ENCODE measurements around the gene VWA1.
A peak's percentile ranks its signal among the peaks of the same experiment; 100 is the strongest.
"Not testable (repeated sequence)": the region's sequence is repeated elsewhere in the genome, so short reads cannot be mapped to it uniquely, and the experiment has no call there.

The VWA1 gene

DNA sequence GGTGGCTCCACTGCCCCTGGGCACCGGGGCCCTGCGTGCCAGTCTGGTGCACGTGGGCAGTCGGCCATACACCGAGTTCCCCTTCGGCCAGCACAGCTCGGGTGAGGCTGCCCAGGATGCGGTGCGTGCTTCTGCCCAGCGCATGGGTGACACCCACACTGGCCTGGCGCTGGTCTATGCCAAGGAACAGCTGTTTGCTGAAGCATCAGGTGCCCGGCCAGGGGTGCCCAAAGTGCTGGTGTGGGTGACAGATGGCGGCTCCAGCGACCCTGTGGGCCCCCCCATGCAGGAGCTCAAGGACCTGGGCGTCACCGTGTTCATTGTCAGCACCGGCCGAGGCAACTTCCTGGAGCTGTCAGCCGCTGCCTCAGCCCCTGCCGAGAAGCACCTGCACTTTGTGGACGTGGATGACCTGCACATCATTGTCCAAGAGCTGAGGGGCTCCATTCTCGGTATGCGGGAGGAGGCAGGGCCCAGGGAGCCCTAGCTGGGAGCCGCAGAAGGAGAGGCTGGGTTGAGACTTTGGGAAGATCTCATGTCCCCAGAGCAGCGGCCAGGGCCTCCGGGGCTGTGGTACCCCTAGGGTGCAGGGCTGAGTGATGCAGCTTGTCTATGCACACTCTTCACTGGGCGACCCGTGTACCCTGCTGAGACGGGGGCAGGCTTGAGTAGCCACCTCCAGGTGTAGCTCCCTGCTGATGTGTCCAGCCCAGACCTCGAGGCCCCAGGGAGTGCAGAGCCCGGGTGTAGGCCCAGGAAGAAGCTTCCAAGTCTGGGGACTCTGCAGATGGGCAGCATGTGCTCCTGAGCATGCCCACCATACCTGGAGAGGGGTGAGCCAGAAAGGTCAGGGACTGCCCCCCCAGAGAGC is 1.8 kb downstream of the VWA1 start:
- no peak for DNase-seq

DNA sequence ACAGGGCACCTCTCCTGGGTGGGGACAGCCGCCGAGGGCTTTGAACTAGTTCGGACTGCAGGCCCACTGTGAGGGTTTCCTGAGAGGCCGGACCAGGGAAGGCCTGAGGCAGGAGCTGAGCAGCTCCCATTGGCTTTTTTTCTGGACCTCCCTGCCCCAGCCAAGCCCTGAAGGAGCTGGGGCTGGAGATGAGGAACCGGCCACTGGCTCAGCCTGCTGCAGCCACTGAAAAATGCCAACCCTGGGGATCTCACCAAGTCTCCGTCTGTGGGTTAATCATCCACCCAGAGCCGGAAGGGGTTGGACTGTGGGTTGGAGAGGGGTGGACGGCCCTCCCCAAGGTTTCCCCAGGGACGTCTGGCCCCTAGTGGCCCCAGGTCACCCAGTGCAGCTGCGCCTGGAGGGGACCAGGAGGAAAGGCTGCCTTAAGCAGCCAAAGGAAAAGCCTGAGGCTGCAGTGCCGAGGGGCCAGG is 2.5 kb downstream of the VWA1 start:
- DNase-seq, result no peak

DNA sequence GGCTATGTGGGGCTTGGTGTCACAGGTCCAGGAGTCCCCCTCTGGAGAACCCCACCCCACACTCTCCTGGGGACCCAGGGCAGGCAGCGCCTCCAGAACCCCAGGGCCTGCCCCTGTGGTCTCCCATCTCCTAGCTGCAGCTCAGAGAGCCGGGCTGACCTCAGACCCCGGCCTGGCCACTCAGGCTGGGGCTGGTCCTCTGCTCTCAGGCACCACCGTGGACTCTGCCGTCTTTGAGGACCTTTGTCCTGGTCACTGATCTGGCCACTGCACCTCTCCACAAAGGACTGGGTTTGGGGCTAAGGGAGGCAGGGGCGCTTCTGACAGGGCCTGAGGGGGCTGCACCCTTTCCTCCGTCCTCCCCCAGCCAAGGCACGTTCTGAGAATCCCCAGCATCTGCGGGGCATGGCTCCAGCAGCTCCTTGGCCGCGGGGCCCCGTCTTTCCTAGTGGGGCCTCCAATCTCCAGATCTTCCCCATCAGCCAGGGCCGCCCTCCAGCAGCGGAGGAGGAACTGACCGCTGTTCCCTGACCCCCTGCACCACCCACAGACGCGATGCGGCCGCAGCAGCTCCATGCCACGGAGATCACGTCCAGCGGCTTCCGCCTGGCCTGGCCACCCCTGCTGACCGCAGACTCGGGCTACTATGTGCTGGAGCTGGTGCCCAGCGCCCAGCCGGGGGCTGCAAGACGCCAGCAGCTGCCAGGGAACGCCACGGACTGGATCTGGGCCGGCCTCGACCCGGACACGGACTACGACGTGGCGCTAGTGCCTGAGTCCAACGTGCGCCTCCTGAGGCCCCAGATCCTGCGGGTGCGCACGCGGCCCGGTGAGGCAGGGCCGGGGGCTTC is 3.3 kb downstream of the VWA1 start:
- no peak for DNase-seq

DNA sequence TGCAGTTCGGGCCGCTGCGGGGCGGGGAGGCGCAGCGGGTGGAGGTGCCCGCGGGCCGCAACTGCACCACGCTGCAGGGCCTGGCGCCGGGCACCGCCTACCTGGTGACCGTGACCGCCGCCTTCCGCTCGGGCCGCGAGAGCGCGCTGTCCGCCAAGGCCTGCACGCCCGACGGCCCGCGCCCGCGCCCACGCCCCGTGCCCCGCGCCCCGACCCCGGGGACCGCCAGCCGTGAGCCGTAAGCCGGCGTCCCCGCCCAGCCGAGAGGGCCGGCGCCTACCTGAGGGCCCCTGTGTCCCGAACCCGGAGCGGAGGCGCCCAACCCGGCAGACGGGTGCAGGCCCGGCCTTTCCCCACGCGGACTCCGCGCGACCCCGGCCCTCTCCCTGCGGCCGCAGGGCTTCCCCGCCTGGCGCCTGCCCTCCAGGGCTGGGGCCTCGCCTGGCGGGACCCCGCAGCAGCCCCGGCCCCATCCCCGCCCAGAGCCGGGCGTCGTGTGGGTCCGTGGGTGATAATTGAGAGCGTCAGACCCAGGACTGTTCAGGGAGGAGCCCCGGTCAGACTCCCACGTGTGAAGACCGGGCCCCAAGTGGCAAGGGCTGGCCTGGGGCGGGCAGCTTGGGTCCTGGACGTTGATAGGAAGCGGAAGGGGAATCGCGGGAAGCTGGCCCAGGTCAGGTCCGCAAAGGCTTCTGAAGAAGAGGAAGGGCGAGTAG is 4.2 kb downstream of the VWA1 start:
- no peak for DNase-seq

DNA sequence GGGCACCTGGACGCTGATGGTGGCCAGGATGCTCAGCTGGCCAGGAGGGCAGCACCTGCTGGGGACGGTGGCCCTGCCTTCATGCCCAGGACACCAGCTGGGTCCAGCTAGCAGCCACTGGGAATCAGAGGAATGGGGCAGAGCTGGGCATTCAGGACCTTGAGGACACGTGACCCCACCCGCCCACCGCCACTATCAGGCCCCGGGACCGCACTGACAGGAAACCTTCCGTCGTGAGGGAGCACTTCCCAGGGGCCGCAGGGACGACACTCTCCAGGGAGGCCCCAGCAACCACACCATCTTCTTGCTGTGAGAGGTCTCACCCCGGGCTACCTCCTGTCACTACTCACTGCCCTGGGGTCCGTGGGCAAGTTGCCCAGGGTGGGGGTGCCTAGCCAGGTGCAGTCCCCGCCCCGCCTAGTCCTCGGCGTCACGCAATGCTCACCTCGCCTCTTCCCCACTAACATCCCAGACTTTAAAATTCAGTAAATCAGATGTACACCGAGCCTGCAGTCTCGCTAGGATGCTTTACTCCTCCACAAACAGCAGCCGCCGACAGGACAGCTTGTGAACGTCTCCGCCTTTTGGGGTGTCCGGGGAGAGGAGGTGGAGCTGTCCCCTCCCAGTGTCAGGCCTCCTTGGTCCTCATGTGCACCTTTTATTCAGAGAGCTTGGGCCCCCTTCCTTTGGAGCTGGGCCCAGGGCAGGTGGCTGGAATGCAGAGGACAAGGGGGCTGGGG is 4.9 kb downstream of the VWA1 start:
- no peak for DNase-seq

DNA sequence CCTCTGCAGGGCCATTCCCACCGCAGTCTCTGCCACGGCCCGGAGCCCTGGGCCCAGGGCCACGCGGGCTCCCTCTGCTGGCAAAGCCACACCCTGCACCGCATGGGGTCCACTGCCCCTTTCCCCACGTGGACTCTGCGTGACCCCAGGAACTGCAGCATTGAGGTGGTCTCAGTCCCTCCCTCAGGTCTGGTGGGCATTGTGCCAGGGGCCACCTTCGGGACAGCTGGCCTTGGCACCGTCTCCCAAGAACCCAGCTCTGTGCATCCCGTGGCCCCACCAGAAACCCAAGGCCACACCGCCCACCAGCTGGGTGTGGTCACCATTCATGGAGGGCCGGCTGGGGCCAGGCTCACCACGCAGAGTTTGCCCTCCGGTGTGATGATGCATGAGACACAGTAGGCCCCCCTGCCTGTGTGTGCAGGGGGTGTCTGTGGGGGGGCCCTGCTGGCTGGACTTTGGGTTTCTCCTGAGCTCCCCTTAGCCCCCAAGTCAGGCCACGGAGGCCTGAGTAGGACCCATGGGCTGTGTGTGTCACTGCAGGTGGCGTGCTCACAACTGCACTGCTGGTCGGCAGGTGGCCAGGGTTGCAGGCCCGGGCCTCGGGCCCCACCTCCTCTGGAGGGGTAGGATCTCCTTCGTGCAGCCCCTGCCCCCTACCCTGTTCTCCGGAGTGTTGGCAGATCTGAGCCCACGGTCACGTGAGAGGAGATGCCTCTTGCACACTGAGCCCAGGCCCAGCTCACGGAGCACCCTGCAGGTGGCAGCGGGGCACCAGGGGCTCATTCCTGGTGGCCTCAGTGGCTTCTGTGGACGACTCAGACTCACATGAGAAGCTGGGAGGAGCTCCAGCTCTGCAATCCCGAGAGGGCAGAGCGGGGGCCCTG is 5.8 kb downstream of the VWA1 start:
- peak; percentile 26 to 30 for DNase-seq

DNA sequence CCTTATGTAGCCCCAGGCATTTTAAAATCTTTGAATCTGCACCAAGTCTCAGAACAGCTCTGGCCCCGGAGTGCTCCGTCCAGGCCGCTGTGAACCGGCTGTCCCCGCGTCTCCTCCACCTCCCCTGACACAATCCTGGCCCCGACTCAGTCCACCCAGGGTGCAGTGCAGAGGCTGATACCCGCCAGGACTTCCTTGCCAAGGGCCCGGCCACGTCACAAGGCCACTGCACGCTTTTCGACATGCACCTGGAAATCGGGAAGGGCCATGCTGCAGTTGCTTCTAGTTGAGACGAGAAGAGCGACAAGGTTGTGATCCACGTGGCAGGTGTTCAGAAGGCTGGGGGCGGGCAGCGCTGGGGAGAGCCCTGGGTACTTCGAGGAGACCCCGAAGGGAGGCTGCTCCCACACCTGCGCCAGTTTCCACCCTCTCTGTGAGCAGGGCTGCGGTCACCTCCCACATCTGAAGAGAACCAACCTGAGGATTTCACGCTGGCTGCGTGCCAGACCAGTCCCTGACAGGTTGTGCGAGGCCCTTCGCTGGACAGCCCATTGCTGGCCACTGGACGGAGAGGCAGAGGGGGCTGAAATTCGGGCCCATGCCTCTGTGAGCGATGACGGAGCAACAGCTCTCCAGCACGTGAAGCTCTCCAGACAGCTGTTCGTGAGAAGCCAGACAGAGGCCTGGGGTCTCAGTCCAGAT is 6.7 kb downstream of the VWA1 start:
- DNase-seq, result no peak

DNA sequence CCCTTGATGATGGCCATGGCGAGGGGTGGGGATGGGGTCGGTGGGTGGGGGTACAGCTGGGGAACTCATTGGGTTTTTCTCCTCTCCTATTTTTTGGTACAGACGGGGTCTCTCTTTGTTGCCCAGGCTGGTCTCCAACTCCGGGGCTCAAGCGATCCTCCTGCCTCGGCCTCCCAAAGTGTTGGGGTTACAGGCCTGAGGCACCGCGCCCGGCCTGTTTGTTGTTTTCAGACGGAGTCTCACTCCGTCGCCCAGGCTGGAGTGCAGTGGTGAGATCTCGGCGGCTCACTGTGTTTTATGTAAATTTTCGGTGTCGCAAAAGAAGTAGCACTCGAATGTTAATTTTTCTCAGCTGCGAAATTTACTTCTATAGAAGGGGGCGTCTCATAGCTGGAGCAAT is 11.1 kb downstream of the VWA1 start:
- DNase-seq, result not testable (repeated sequence)

DNA sequence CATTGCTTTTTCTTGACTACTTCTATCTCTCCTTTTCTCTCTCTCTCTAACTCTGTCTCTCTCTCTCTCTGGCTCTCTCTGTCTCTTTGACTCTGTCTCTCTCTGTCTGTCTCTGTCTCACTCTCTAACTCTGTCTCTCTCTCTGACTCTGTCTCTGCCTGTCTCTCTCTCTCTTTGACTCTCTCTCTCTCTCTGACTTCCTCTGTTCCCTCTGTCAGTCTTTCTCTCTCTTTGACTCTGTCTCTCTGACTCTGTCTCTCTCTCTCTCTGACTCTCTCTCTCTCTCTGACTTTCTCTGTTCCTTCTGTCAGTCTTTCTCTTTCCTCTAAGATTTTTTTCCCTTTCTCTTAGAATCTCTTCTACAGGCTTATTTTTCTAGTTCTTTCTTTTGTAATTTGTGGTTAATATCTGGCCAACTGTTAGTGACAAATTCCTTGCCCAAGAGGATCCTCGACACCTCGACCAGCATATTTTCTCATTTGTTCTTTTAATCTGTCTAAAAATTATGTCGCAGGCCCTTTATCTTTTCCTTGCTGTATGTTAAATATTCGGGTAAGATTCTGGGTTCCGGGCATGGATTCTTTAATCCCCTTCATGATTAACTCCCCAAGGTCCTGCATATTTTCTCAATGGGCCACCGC is 13.7 kb downstream of the VWA1 start, which contains the start of gene ATAD3C:
Gene ATAD3C (plus strand): TSS at position 591 of the 641 bp plus-strand sequence. CDS start 995 bp downstream, outside the sequence.
- no peak for DNase-seq

DNA sequence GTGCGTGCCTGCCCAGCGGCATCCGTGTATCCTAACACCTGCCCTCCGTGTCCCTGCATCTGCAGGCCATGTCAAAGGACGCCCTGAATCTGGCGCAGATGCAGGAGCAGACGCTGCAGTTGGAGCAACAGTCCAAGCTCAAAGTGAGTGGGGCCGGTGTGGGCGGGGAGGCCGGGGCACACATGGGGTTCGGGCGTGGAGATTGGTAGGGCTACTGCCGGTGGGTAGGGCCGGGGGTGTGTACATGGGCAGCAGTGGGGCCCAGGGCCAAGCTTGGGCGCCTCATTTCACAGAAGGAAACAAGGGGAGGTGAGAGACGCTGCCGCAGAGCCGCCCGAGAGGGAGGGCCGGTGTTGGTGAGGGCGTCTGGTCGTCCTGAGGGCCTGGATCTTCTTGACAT is 15.1 kb downstream of the VWA1 start:
- DNase-seq, result not testable (repeated sequence)

DNA sequence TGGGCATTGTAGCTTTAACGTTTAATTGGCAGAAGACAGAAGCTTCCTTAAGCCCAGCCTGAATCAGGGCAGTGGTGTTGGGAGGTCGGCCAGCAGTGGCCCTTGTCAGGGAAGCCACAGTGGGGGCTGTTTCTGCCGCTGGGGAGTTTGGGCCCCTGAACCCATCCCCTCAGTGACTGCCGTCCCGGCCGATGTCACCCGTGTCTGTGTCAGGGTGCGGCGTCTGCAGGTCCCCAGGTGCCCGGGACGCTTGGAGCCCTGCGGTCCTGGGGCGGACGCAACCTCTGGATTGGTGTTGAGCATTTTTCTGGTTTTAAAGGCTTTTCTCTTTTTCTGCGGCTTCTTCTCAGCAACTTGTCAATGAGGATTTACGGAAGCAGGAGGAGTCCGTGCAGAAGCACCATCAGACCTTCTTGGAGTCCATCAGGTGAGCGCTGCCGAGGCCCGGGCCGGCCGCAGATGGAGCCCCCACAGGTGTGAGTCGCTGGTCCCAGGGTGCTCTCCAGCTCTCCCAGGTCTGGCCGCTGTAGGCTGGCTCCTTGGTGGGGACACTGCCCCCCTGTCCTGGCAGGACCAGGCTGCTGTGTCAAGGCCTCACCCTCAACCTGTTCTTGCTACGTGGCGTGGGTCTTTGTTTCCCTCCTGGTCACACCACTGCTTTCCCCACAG is 16.3 kb downstream of the VWA1 start:
- no peak for DNase-seq

DNA sequence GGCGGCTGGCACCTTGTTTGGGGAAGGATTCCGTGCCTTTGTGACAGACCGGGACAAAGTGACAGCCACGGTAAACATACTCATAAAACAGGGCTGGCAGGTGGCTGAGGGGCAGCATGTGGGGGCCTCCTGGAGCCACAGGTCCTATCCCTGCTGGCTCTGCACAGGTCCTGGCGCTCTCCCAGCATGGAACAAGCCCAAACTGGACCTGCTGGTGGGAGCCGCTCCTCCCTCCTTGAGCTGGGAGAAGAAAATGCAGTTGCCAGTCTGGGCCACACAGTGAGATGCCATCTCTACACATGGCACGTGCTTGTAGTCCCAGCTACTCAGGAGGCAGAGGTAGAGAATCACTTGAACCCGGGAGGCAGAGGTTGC is 16.9 kb downstream of the VWA1 start:
- DNase-seq, result not testable (repeated sequence)

DNA sequence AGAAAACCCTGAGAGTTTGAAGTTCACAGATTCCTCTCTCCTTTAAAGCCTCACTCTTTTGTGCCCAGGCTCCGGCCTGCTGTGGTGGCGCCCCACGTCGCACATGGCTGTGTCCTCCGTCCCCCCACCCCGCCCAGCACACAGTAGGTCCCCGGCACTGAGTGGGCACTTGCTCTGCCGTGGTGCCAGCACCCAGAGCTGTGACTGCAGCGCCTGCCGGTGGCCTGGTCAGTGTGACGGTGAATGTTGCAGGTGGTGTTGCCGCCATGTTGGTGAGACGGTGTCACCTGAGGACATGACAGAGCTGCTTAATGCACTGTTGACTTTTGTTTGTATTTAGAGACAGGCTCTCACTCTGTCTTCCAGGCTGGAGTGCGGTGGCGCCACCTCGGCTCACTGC is 17.4 kb downstream of the VWA1 start:
- no peak for DNase-seq

DNA sequence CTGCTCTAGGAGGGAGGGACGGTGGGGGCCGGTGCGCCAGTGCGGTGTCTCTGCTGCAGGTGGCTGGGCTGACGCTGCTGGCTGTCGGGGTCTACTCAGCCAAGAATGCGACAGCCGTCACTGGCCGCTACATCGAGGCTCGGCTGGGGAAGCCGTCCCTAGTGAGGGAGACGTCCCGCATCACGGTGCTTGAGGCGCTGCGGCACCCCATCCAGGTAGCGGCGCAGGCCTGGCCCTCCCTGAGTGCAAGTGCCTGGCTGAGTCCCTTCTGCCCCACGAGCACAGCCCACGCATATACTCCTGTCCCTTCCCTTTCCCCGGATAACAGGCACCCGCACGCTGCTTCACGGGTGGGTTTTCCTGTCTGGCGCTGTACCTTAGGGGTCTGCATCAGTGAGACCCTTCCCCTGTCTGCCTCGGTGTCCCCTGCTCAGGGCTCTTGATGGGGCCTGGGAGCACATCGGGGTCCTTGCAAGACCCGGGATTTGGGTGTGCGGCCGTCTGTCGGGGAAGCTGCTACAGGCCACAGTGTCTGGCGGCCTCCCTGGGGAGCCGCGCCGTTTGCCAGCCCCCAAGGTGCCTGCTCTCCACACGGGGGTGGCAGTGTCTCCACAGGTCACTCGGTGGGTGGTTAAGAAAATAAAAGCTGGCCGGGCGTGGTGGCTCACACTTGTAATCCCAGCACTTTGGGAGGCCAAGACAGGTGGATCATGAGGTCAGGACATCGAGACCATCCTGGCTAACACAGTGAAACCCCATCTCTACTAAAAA is 19.0 kb downstream of the VWA1 start:
- DNase-seq, result not testable (repeated sequence)

DNA sequence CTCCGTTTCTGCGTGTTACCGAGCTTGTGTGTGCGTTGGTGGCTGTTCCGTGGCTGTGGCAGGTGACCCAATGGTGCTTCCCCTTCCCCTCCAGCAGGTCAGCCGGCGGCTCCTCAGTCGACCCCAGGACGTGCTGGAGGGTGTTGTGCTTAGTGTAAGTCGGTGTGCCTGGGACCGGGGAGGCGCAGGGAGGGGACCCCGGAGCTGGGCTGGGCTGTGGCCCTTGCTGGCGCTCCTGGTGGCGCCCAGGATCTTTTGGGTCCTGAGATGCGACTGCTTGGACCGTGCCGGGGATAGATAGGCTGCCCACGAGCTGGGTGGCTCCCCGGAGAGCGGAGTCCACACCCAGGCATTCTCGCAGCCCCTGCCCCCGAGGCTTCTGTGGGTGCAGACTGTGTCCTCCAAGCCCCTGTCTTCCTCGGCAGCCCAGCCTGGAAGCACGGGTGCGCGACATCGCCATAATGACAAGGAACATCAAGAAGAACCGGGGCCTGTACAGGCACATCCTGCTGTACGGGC is 19.9 kb downstream of the VWA1 start:
- no peak for DNase-seq

DNA sequence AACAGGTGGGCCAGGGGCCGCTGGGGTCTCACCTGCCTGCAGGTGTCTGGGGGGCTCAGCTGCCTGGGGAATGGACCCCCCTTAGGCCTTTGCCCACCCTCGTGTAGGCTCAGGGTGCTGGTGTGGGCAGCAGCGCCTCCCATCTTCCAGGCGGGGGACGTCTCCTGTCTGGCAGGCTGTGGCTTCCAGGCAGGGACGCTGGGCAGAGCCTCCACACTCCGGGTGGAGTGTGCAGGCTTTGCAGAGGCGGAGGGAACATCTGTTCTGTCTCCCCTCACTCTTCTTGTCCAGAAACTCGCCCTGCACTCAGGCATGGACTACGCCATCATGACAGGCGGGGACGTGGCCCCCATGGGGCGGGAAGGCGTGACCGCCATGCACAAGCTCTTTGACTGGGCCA is 20.4 kb downstream of the VWA1 start:
- not testable (repeated sequence) for DNase-seq

DNA sequence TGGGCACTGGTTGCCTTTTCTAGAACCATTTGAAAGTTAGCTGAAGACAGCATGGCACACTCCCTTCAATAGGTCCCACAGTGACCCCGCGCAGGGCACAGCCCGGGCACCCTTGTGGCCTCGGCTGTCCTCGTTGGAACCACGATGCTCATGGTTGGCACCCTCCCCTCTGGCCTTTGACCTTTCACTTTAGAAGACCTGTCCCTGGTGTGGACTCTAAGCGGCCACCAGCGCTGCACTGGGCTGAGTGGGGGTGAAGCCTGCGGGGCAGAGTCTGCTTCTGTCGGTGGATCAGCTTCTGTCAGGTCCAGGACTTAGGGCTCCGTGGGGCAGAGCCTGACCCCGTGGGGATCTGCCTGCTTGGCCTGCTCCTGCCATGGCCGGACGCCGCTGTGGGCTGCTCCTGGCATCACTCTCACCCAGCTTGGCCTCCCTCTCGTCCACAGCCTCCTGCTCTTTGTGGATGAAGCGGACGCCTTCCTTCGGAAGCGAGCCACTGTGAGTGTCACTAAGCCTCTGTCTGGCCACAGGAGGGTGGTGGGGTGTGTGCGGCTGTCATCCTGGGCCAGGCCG is 21.3 kb downstream of the VWA1 start:
- DNase-seq, result not testable (repeated sequence)

DNA sequence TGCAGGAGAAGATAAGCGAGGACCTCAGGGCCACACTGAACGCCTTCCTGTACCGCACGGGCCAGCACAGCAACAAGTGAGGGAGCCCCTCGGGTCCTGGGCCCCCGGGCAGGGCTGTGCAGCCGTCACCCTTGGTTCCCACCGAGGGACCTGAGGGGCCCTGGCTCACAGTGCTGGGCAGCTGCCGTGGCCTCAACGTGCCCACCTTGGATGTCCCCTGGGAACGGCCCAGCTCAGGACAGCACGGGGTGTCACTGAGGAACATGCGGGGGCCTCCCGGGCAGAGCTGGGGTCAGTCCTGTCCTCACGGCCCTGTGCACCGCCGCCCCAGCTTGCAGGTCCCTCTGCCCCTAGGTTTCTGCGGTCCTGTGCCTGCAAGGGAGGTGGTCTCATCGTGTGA is 23.7 kb downstream of the VWA1 start:
- DNase-seq, result not testable (repeated sequence)
